Measurements from ENCODE around the gene SERP2.

DNA sequence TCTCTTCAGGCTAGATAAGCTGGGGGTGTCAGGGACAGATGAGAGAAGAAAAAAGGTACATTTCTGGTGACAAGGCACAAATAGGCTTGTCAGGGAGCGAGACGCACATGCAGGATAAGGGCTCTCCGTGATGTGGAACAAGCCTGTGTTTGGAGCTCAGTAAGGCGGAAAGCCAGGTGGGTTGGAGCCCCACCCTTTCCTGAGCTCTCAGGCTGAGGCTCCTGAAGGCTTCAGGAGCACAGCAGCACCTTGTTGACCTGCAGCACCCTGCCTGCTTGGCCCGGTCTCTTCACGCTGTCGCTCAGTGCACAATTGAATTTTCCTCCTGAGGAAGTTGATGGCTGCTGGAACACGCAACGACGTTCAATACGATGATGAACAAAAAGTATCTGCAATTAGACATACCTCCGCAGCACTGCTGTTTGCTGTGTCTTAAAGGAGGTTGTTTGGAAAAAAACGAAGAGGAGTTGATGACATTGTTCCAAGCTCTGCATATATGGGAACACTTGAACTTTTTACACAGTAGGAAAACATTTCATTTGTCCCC, 29.3 kb downstream of the SERP2 start:
- TF ChIP-seq, protein P1, sequence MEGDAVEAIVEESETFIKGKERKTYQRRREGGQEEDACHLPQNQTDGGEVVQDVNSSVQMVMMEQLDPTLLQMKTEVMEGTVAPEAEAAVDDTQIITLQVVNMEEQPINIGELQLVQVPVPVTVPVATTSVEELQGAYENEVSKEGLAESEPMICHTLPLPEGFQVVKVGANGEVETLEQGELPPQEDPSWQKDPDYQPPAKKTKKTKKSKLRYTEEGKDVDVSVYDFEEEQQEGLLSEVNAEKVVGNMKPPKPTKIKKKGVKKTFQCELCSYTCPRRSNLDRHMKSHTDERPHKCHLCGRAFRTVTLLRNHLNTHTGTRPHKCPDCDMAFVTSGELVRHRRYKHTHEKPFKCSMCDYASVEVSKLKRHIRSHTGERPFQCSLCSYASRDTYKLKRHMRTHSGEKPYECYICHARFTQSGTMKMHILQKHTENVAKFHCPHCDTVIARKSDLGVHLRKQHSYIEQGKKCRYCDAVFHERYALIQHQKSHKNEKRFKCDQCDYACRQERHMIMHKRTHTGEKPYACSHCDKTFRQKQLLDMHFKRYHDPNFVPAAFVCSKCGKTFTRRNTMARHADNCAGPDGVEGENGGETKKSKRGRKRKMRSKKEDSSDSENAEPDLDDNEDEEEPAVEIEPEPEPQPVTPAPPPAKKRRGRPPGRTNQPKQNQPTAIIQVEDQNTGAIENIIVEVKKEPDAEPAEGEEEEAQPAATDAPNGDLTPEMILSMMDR (IDR thresholded peaks at IDR 0.05; ENCODE audit: poor library complexity, severe bottlenecking), result no peak
- TF ChIP-seq POLR2AphosphoS5 (IDR thresholded peaks at IDR 0.05) (no peak), TAF1 (IDR thresholded peaks at IDR 0.05; ENCODE audit: low read depth) (no peak), EP300 (conservative IDR thresholded peaks at IDR 0.05; ENCODE audit: poor library complexity, severe bottlenecking) (no peak), EZH2 (IDR thresholded peaks at IDR 0.05; ENCODE audit: borderline replicate concordance, insufficient read depth, low read length, poor library complexity, severe bottlenecking) (no peak), RAD21 (conservative IDR thresholded peaks at IDR 0.05) (no peak), SMC3 (conservative IDR thresholded peaks at IDR 0.05; ENCODE audit: poor library complexity) (no peak)
- TF ChIP-seq, protein P2, sequence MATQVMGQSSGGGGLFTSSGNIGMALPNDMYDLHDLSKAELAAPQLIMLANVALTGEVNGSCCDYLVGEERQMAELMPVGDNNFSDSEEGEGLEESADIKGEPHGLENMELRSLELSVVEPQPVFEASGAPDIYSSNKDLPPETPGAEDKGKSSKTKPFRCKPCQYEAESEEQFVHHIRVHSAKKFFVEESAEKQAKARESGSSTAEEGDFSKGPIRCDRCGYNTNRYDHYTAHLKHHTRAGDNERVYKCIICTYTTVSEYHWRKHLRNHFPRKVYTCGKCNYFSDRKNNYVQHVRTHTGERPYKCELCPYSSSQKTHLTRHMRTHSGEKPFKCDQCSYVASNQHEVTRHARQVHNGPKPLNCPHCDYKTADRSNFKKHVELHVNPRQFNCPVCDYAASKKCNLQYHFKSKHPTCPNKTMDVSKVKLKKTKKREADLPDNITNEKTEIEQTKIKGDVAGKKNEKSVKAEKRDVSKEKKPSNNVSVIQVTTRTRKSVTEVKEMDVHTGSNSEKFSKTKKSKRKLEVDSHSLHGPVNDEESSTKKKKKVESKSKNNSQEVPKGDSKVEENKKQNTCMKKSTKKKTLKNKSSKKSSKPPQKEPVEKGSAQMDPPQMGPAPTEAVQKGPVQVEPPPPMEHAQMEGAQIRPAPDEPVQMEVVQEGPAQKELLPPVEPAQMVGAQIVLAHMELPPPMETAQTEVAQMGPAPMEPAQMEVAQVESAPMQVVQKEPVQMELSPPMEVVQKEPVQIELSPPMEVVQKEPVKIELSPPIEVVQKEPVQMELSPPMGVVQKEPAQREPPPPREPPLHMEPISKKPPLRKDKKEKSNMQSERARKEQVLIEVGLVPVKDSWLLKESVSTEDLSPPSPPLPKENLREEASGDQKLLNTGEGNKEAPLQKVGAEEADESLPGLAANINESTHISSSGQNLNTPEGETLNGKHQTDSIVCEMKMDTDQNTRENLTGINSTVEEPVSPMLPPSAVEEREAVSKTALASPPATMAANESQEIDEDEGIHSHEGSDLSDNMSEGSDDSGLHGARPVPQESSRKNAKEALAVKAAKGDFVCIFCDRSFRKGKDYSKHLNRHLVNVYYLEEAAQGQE (IDR thresholded peaks at IDR 0.05; ENCODE audit: borderline replicate concordance), result no peak

Data from neural cell (in vitro differentiated cells).